HG03575 (cell line): ENCODE results near the gene KLF3.

Experiments used
- ATAC-seq: cut with Tn5 transposase; IDR thresholded peaks from one replicate; pipeline ENCODE4 v1.9.1; 2021; ENCODE audit not compliant: unreplicated experiment, insufficient number of reproducible peaks, low FRiP score; ENCODE audit errors: extremely low read depth

Gene KLF3

GRCh38 chr4:38687571-38688011 is 23.6 kb downstream of the KLF3 start:
- ATAC-seq, result no peak

GRCh38 chr4:38688676-38689355 is 24.8 kb downstream of the KLF3 start:
- ATAC-seq, result no peak

GRCh38 chr4:38691251-38692008 is 27.4 kb downstream of the KLF3 start:
- no peak for ATAC-seq

- no peak for ATAC-seq
Observed at GRCh38 chr4:38692421-38692820, 28.4 kb downstream of the KLF3 start.

GRCh38 chr4:38693569-38693968 is 29.6 kb downstream of the KLF3 start:
- no peak for ATAC-seq

- no peak for ATAC-seq
Observed at GRCh38 chr4:38694330-38694729, 30.3 kb downstream of the KLF3 start.

- ATAC-seq, result no peak
Observed at GRCh38 chr4:38695809-38696208, 31.8 kb downstream of the KLF3 start.

GRCh38 chr4:38696697-38697096 is 32.7 kb downstream of the KLF3 start:
- no peak for ATAC-seq

- ATAC-seq, result no peak
Observed at GRCh38 chr4:38698176-38698575, 34.2 kb downstream of the KLF3 start.

- no peak for ATAC-seq
Observed at GRCh38 chr4:38699112-38699511, 35.1 kb downstream of the KLF3 start.

GRCh38 chr4:38703635-38704034 is 39.6 kb downstream of the KLF3 start:
- ATAC-seq, result no peak

- ATAC-seq, result no peak
Observed at GRCh38 chr4:38704622-38705154, 40.7 kb downstream of the KLF3 start.

GRCh38 chr4:38706301-38706700 is 42.3 kb downstream of the KLF3 start:
- ATAC-seq, result no peak

- no peak for ATAC-seq
Observed at GRCh38 chr4:38710053-38710452, 46.1 kb downstream of the KLF3 start.

- ATAC-seq, result no peak
Observed at GRCh38 chr4:38711066-38711465, 47.1 kb downstream of the KLF3 start.

- ATAC-seq, result no peak
Observed at GRCh38 chr4:38715050-38715449, 51.1 kb downstream of the KLF3 start.

- ATAC-seq, result no peak
Observed at GRCh38 chr4:38716256-38716655, 52.3 kb downstream of the KLF3 start.

GRCh38 chr4:38717604-38718003 is 53.6 kb downstream of the KLF3 start:
- no peak for ATAC-seq

- no peak for ATAC-seq
Observed at GRCh38 chr4:38723114-38723513, 59.1 kb downstream of the KLF3 start.

- no peak for ATAC-seq
Observed at GRCh38 chr4:38723726-38724474, 59.9 kb downstream of the KLF3 start.
